ENCODE data around the gene RTN4RL1. TPM values are rescaled to one million over a fixed set of nuclear protein-coding genes. Genes with fewer than 3 reads are reported as not detected.

RTN4RL1 gene
- total and polyA plus RNA-seq, 2 of the 13 experiments (the other 11 are each of a cell fraction or from before 2014, with no cell fraction given) = 0.01 TPM; not detected in 1

DNA sequence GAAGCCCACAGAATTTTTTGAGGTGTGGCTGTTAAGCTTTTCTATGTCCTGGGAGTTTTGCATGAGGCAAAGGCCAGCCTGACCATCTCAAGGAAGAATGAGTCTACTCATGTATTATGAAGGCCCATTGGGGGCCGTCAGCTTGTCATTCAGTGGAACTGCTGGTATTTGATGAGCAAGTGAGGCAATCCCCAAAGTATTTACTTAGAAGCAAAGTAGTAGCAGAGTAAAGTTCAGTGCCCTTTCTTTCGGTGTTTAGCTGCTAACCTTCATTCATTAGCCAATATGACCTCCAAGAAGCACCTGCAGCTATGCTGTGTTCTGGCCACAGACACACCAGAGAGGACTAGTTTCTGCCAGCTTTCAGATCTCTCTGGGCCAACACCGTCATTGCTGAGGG lies 115.1 kb downstream of the RTN4RL1 start (continued):
- TF ChIP-seq, protein P1, sequence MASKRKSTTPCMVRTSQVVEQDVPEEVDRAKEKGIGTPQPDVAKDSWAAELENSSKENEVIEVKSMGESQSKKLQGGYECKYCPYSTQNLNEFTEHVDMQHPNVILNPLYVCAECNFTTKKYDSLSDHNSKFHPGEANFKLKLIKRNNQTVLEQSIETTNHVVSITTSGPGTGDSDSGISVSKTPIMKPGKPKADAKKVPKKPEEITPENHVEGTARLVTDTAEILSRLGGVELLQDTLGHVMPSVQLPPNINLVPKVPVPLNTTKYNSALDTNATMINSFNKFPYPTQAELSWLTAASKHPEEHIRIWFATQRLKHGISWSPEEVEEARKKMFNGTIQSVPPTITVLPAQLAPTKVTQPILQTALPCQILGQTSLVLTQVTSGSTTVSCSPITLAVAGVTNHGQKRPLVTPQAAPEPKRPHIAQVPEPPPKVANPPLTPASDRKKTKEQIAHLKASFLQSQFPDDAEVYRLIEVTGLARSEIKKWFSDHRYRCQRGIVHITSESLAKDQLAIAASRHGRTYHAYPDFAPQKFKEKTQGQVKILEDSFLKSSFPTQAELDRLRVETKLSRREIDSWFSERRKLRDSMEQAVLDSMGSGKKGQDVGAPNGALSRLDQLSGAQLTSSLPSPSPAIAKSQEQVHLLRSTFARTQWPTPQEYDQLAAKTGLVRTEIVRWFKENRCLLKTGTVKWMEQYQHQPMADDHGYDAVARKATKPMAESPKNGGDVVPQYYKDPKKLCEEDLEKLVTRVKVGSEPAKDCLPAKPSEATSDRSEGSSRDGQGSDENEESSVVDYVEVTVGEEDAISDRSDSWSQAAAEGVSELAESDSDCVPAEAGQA (IDR thresholded peaks at IDR 0.05; ENCODE audit: low read depth) = no peak
- TF ChIP-seq, protein P1 (CRISPR knock-in tag; IDR thresholded peaks at IDR 0.05; ENCODE audit: borderline replicate concordance) = no peak
- TF ChIP-seq ELF3 (CRISPR knock-in tag; IDR thresholded peaks at IDR 0.05) = no peak
- TF ChIP-seq NONO (IDR thresholded peaks at IDR 0.05) = no peak
- no peak for TF ChIP-seq NONO (CRISPR knock-in tag; conservative IDR thresholded peaks at IDR 0.05)
- TF ChIP-seq NFIB (CRISPR knock-in tag; IDR thresholded peaks at IDR 0.05; ENCODE audit: borderline replicate concordance) = no peak
- TF ChIP-seq POGZ (CRISPR knock-in tag; IDR thresholded peaks at IDR 0.05) = no peak
- TF ChIP-seq KAT8 (CRISPR knock-in tag; IDR thresholded peaks at IDR 0.05) = no peak
- no peak for TF ChIP-seq FOXP1 (IDR thresholded peaks at IDR 0.05)
- peak; percentile 11; the same call in 1 of the 2 replicates for TF ChIP-seq FOXP1 (CRISPR knock-in tag; IDR thresholded peaks at IDR 0.05)
- TF ChIP-seq ZNF407 (CRISPR knock-in tag; IDR thresholded peaks at IDR 0.05; ENCODE audit: not compliant biosample characterization) = no peak
- no peak for TF ChIP-seq MAFK (conservative IDR thresholded peaks at IDR 0.05 in 1 of 2, IDR thresholded peaks at IDR 0.05 in 1 of 2; ENCODE audit: low read length in 2 of 2)
- no peak for TF ChIP-seq ZNF251 (CRISPR knock-in tag; IDR thresholded peaks at IDR 0.05)
- no peak for TF ChIP-seq EZH2 (conservative IDR thresholded peaks at IDR 0.05; ENCODE audit: low read depth, low read length)
- no peak for TF ChIP-seq ZSCAN31 (CRISPR knock-in tag; IDR thresholded peaks at IDR 0.05; ENCODE audit: low read depth)
- peak; percentile 95 for TF ChIP-seq BCL6 (CRISPR knock-in tag; IDR thresholded peaks at IDR 0.05)
- no peak for TF ChIP-seq ZFP1 (CRISPR knock-in tag; IDR thresholded peaks at IDR 0.05)
- no peak for TF ChIP-seq ZNF792 (CRISPR knock-in tag; IDR thresholded peaks at IDR 0.05)
- 0 out of 2 replicates have a peak, but pooled peaks have one; percentile 17 for TF ChIP-seq ZNF629 (CRISPR knock-in tag; conservative IDR thresholded peaks at IDR 0.05)
- TF ChIP-seq ZNF234 (CRISPR knock-in tag; conservative IDR thresholded peaks at IDR 0.05) = no peak

Measured in HepG2 (cell line).